Bronchial epithelial cell (primary cell): ENCODE measurements around the gene ZNF143. TPM values are rescaled to one million over a fixed set of nuclear protein-coding genes. Genes with fewer than 3 reads are reported as not detected.

ENCODE experiments used
- DNase-seq: peaks from one replicate; pipeline ENCODE4 v3.0.0-alpha.2; 2010; ENCODE audit warnings: low read depth
- FAIRE-seq: peaks from 2 replicates; lab custom pipeline; 2011; peaks lifted over from hg19 to GRCh38; lab: Jason Lieb, UNC
- H3K27me3 ChIP-seq: 2 replicates; pipeline ENCODE4 v1.5.1; 2011; ENCODE audit warnings: low read length; ENCODE audit not compliant: control insufficient read depth, insufficient read depth
- H3K36me3 ChIP-seq: 2 replicates; pipeline ENCODE4 v1.5.1; 2011; ENCODE audit warnings: low read length; ENCODE audit not compliant: control insufficient read depth, insufficient read depth
- H3K4me3 ChIP-seq: 2 replicates; pipeline ENCODE4 v1.5.1; 2011; ENCODE audit warnings: mild to moderate bottlenecking, low read depth, low read length, control low read depth
- CTCF ChIP-seq: IDR thresholded peaks from 2 replicates; pipeline ENCODE4 v1.5.1; 2011; ENCODE audit warnings: mild to moderate bottlenecking, moderate library complexity, low read length, control low read depth, inconsistent platforms; ENCODE audit not compliant: insufficient read depth, severe bottlenecking
- total RNA-seq: library from RNA; depleted of rRNA; stranded (reverse); fragments of >200 nt; gene quantifications from 2 replicates; pipeline ENCODE4 v1.2.1, GENCODE V29; 2014

ZNF143 gene
- total RNA-seq, 1 donor from 2014 or later = 54.2 TPM

GRCh38 chr11:9563196-9563730 is 102.5 kb downstream of the ZNF143 start:
- DNase-seq (no peak), FAIRE-seq (no peak)
- no peak for TF ChIP-seq CTCF
- no peaks in the 10 kb centered on the region for H3K27me3 ChIP-seq
- no peaks in the 10 kb centered on the region for H3K36me3 ChIP-seq
- H3K4me3 ChIP-seq = no peak overlapping the region

GRCh38 chr11:9565822-9566560 is 105.2 kb downstream of the ZNF143 start:
- no peaks in the 10 kb centered on the region for H3K27me3 ChIP-seq
- no peaks in the 10 kb centered on the region for H3K36me3 ChIP-seq
- no peak for TF ChIP-seq CTCF
- FAIRE-seq (peak; percentile 43), DNase-seq (peak; percentile 100)
- H3K4me3 ChIP-seq = no peak overlapping the region

GRCh38 chr11:9566561-9567063 is 105.8 kb downstream of the ZNF143 start:
- no peak for FAIRE-seq
- no peak for DNase-seq
- TF ChIP-seq CTCF = no peak
- no peaks in the 10 kb centered on the region for H3K36me3 ChIP-seq
- no peaks in the 10 kb centered on the region for H3K27me3 ChIP-seq
- H3K4me3 ChIP-seq = no peak overlapping the region

GRCh38 chr11:9567401-9567800 is 106.6 kb downstream of the ZNF143 start:
- TF ChIP-seq CTCF = no peak
- H3K4me3 ChIP-seq = no peak overlapping the region
- no peaks in the 10 kb centered on the region for H3K36me3 ChIP-seq
- no peak for DNase-seq
- FAIRE-seq = no peak
- no peaks in the 10 kb centered on the region for H3K27me3 ChIP-seq

GRCh38 chr11:9568161-9568853 is 107.5 kb downstream of the ZNF143 start:
- no peak overlapping the region for H3K4me3 ChIP-seq
- no peak for FAIRE-seq
- H3K27me3 ChIP-seq = no peaks in the 10 kb centered on the region
- TF ChIP-seq CTCF = no peak
- no peak for DNase-seq
- H3K36me3 ChIP-seq = no peaks in the 10 kb centered on the region
